Measurements from ENCODE around the gene VSIG8. TPM values are rescaled to one million over a fixed set of nuclear protein-coding genes. Genes with fewer than 3 reads are reported as not detected.

VSIG8 gene
- total RNA-seq, 1 donor from 2014 or later: not detected

- no peak for DNase-seq
- H3K27ac ChIP-seq: no peak overlapping the region
- intact Hi-C loops (cut with DNase I): no loop called here
- H3K36me3 ChIP-seq: no peaks in the 10 kb centered on the region
- no peaks in the 10 kb centered on the region for H3K4me1 ChIP-seq
- H3K9me3 ChIP-seq: no peaks in the 10 kb centered on the region
- ATAC-seq: no peak
- H3K27me3 ChIP-seq: no peaks in the 10 kb centered on the region
- no peak overlapping the region for H3K4me3 ChIP-seq
- TF ChIP-seq CTCF (IDR thresholded peaks at IDR 0.05): no peak
These were observed 11.2 kb upstream of the VSIG8 start for GRCh38 chr1:159873530-159874143.

GRCh38 chr1:159872891-159873290 lies 10.4 kb upstream of the VSIG8 start:
- no peak for ATAC-seq
- no peak for TF ChIP-seq CTCF (IDR thresholded peaks at IDR 0.05)
- Histone ChIP-seq H3K9me3 (no peaks in the 10 kb centered on the region), H3K36me3 (no peaks in the 10 kb centered on the region), H3K4me3 (no peak overlapping the region), H3K27me3 (no peaks in the 10 kb centered on the region), H3K27ac (no peak overlapping the region), H3K4me1 (no peaks in the 10 kb centered on the region)
- intact Hi-C loops (cut with DNase I): no loop called here
- no peak for DNase-seq

GRCh38 chr1:159870704-159871103 lies 8.2 kb upstream of the VSIG8 start:
- no peak for ATAC-seq

GRCh38 chr1:159869607-159870006 lies 7.2 kb upstream of the VSIG8 start:
- intact Hi-C loops (cut with DNase I): no loop called here
- ATAC-seq (no peak), DNase-seq (no peak)
- Histone ChIP-seq H3K4me3 (no peak overlapping the region), H3K27me3 (no peaks in the 10 kb centered on the region), H3K36me3 (no peaks in the 10 kb centered on the region), H3K9me3 (no peaks in the 10 kb centered on the region), H3K4me1 (no peaks in the 10 kb centered on the region), H3K27ac (no peak overlapping the region)
- no peak for TF ChIP-seq CTCF (IDR thresholded peaks at IDR 0.05)

More at GRCh38 chr1:159870704-159871103, 8.2 kb upstream of the VSIG8 start:
- Histone ChIP-seq H3K4me1 (no peaks in the 10 kb centered on the region), H3K9me3 (no peaks in the 10 kb centered on the region), H3K36me3 (no peaks in the 10 kb centered on the region), H3K27ac (no peak overlapping the region), H3K27me3 (no peaks in the 10 kb centered on the region), H3K4me3 (no peak overlapping the region)
- intact Hi-C loops (cut with DNase I): no loop called here
- no peak for DNase-seq
- no peak for TF ChIP-seq CTCF (IDR thresholded peaks at IDR 0.05)

- Histone ChIP-seq H3K4me1 (no peaks in the 10 kb centered on the region), H3K27ac (no peak overlapping the region), H3K4me3 (no peak overlapping the region), H3K27me3 (no peaks in the 10 kb centered on the region), H3K36me3 (no peaks in the 10 kb centered on the region), H3K9me3 (no peaks in the 10 kb centered on the region)
- DNase-seq: no peak
- intact Hi-C loops (cut with DNase I): no loop called here
- no peak for TF ChIP-seq CTCF (IDR thresholded peaks at IDR 0.05)
- ATAC-seq: no peak
These were observed 6.7 kb upstream of the VSIG8 start for GRCh38 chr1:159869173-159869572.

- Histone ChIP-seq H3K4me1 (no peaks in the 10 kb centered on the region), H3K4me3 (no peak overlapping the region), H3K27me3 (no peaks in the 10 kb centered on the region), H3K27ac (no peak overlapping the region), H3K36me3 (no peaks in the 10 kb centered on the region), H3K9me3 (no peaks in the 10 kb centered on the region)
- DNase-seq: no peak
- no peak for ATAC-seq
- no peak for TF ChIP-seq CTCF (IDR thresholded peaks at IDR 0.05)
- intact Hi-C loops (cut with DNase I): no loop called here
These were observed 6.3 kb upstream of the VSIG8 start for GRCh38 chr1:159868766-159869165.
